Measurements from ENCODE around the gene EIF4ENIF1. TPM values are rescaled to one million over a fixed set of nuclear protein-coding genes. Genes with fewer than 3 reads are reported as not detected.
"Not testable (repeated sequence)": the region's sequence is repeated elsewhere in the genome, so short reads cannot be mapped to it uniquely, and the experiment has no call there.

The EIF4ENIF1 gene
- total RNA-seq = 6.5 and 11.5 TPM in 2 replicates

GRCh38 chr22:31489632-31490495 lies at the start of gene EIF4ENIF1:
EIF4ENIF1 (minus strand) TSS chr22:31489842; CDS start chr22:31488718, 1,124 bp downstream.
- DNase-seq (ENCODE audit: low read depth in 2 of 2) = peak; percentile 90 to 94

- DNase-seq (ENCODE audit: low read depth in 2 of 2) = no peak
Observed at GRCh38 chr22:31538815-31539214, 49.2 kb upstream of the EIF4ENIF1 start.

GRCh38 chr22:31537019-31537535 lies 47.4 kb upstream of the EIF4ENIF1 start:
- DNase-seq (ENCODE audit: low read depth in 2 of 2) = peak; percentile 15 to 29

- DNase-seq (ENCODE audit: low read depth in 2 of 2) = no peak
Observed at GRCh38 chr22:31533374-31533773, 43.7 kb upstream of the EIF4ENIF1 start.

GRCh38 chr22:31532060-31532459 lies 42.4 kb upstream of the EIF4ENIF1 start:
- DNase-seq (ENCODE audit: low read depth in 2 of 2) = peak in 1 of 2 donors; percentile 12

GRCh38 chr22:31530823-31531195 lies 41.2 kb upstream of the EIF4ENIF1 start:
- no peak for DNase-seq (ENCODE audit: low read depth in 2 of 2)

GRCh38 chr22:31526270-31526669 lies 36.6 kb upstream of the EIF4ENIF1 start:
- no peak for DNase-seq (ENCODE audit: low read depth in 2 of 2)

GRCh38 chr22:31524132-31524531 lies 34.5 kb upstream of the EIF4ENIF1 start:
- DNase-seq (ENCODE audit: low read depth in 2 of 2) = not testable (repeated sequence)

- DNase-seq (ENCODE audit: low read depth in 2 of 2) = no peak
Observed at GRCh38 chr22:31520051-31520450, 30.4 kb upstream of the EIF4ENIF1 start.

GRCh38 chr22:31509061-31509762 lies 19.6 kb upstream of the EIF4ENIF1 start:
- DNase-seq (ENCODE audit: low read depth in 2 of 2) = peak in 1 of 2 donors; percentile 40

GRCh38 chr22:31508536-31508935 lies 18.9 kb upstream of the EIF4ENIF1 start:
- DNase-seq (ENCODE audit: low read depth in 2 of 2) = no peak

- not testable (repeated sequence) for DNase-seq (ENCODE audit: low read depth in 2 of 2)
Observed at GRCh38 chr22:31507517-31507916, 17.9 kb upstream of the EIF4ENIF1 start.

- DNase-seq (ENCODE audit: low read depth in 2 of 2) = peak in 1 of 2 donors; percentile 55
Observed at GRCh38 chr22:31504282-31504681, 14.6 kb upstream of the EIF4ENIF1 start.

- DNase-seq (ENCODE audit: low read depth in 2 of 2) = no peak
Observed at GRCh38 chr22:31503211-31503964, 13.7 kb upstream of the EIF4ENIF1 start.

GRCh38 chr22:31501738-31502137 lies 12.1 kb upstream of the EIF4ENIF1 start:
- peak; percentile 1 to 52 for DNase-seq (ENCODE audit: low read depth in 2 of 2)

- no peak for DNase-seq (ENCODE audit: low read depth in 2 of 2)
Observed at GRCh38 chr22:31497148-31497938, 7.7 kb upstream of the EIF4ENIF1 start.

- DNase-seq (ENCODE audit: low read depth in 2 of 2) = peak; percentile 19 to 26
Observed at GRCh38 chr22:31496735-31497146, 7.1 kb upstream of the EIF4ENIF1 start.

GRCh38 chr22:31496007-31496734 lies 6.5 kb upstream of the EIF4ENIF1 start, which contains the start of gene SFI1:
SFI1 (plus strand) TSS chr22:31496536; CDS start chr22:31508285, 11,749 bp downstream.
- peak; percentile 89 to 92 for DNase-seq (ENCODE audit: low read depth in 2 of 2)

- no peak for DNase-seq (ENCODE audit: low read depth in 2 of 2)
Observed at GRCh38 chr22:31495343-31495742, 5.7 kb upstream of the EIF4ENIF1 start.

GRCh38 chr22:31493355-31493754 lies 3.7 kb upstream of the EIF4ENIF1 start:
- DNase-seq (ENCODE audit: low read depth in 2 of 2) = not testable (repeated sequence)
